Measurements from ENCODE around the gene TSHZ1. TPM values are rescaled to one million over a fixed set of nuclear protein-coding genes. Genes with fewer than 3 reads are reported as not detected.

TSHZ1 gene
- total RNA-seq, 4 donors from 2014 or later: 5.4 to 20.2 (median 13.7) TPM

- intact Hi-C loops (cut with DNase I): no loop called here
These were observed 5.8 kb downstream of the TSHZ1 start for GRCh38 chr18:75216212-75216910.

GRCh38 chr18:75216911-75217689 is 6.5 kb downstream of the TSHZ1 start:
- no peaks in the 10 kb centered on the region for H3K9me3 ChIP-seq
- no peaks in the 10 kb centered on the region for H3K27me3 ChIP-seq
- no peak for TF ChIP-seq POLR2A (IDR thresholded peaks at IDR 0.05)
- no peak overlapping the region for H3K4me3 ChIP-seq
- intact Hi-C loops (cut with DNase I): no loop called here
- peak overlapping the region; percentile 32 to 99 (median 76) for H3K27ac ChIP-seq
- no peak for DNase-seq
- 79 to 80% methylated on average over 10 of the region's 10 CpGs for WGBS, 2 donors
- no peaks in the 10 kb centered on the region for H3K36me3 ChIP-seq
- peaks cover 43 to 100% (median 78%) of the 10 kb centered on the region in 3 donors for H3K4me1 ChIP-seq

More at GRCh38 chr18:75216212-75216910, 5.8 kb downstream of the TSHZ1 start:
- Histone ChIP-seq H3K4me3 (no peak overlapping the region), H3K9me3 (no peaks in the 10 kb centered on the region), H3K27ac (peak overlapping the region; percentile 32 to 99 (median 76)), H3K4me1 (peaks cover 43 to 95% (median 72%) of the 10 kb centered on the region in 3 donors), H3K36me3 (no peaks in the 10 kb centered on the region), H3K27me3 (no peaks in the 10 kb centered on the region)
- no peak for TF ChIP-seq POLR2A (IDR thresholded peaks at IDR 0.05)
- TF ChIP-seq CTCF (IDR thresholded peaks at IDR 0.05): no peak
- WGBS, 2 donors: 57% methylated on average over 7 of the region's 7 CpGs
- DNase-seq: no peak

GRCh38 chr18:75218065-75218923 is 7.7 kb downstream of the TSHZ1 start:
- Histone ChIP-seq H3K27me3 (no peaks in the 10 kb centered on the region), H3K36me3 (no peaks in the 10 kb centered on the region), H3K9me3 (no peaks in the 10 kb centered on the region), H3K4me3 (no peak overlapping the region), H3K4me1 (peaks cover 38 to 100% (median 76%) of the 10 kb centered on the region in 3 donors), H3K27ac (peak overlapping the region in 3 of 4 donors; percentile 42 to 94 (median 57))
- intact Hi-C loops (cut with DNase I): no loop called here
- 66 to 79% methylated on average over 11 to 12 of the region's 12 CpGs for WGBS, 2 donors
- DNase-seq: no peak
- no peak for TF ChIP-seq POLR2A (IDR thresholded peaks at IDR 0.05)
- TF ChIP-seq CTCF (IDR thresholded peaks at IDR 0.05): no peak

GRCh38 chr18:75219745-75220375 is 9.3 kb downstream of the TSHZ1 start:
- TF ChIP-seq POLR2A (IDR thresholded peaks at IDR 0.05): no peak
- H3K4me1 ChIP-seq: peaks cover 35 to 100% (median 73%) of the 10 kb centered on the region in 3 donors
- intact Hi-C loops (cut with DNase I): no loop called here
- H3K4me3 ChIP-seq: no peak overlapping the region
- peak overlapping the region in 3 of 4 donors; percentile 45 to 94 (median 60) for H3K27ac ChIP-seq
- no peak for DNase-seq
- 65 to 75% methylated on average over 11 of the region's 11 CpGs for WGBS, 2 donors
- H3K9me3 ChIP-seq: no peaks in the 10 kb centered on the region
- no peaks in the 10 kb centered on the region for H3K36me3 ChIP-seq
- no peaks in the 10 kb centered on the region for H3K27me3 ChIP-seq

- H3K4me1 ChIP-seq: peaks cover 27 to 100% (median 64%) of the 10 kb centered on the region in 3 donors
- 25 to 45% methylated on average over 12 of the region's 12 CpGs for WGBS, 2 donors
- no peak for DNase-seq
These were observed 10.2 kb downstream of the TSHZ1 start for GRCh38 chr18:75220551-75221355.

More at GRCh38 chr18:75220551-75221355, 10.2 kb downstream of the TSHZ1 start:
- H3K27ac ChIP-seq: peak overlapping the region in 3 of 4 donors; percentile 45 to 94 (median 60)
- intact Hi-C loops (cut with DNase I): no loop called here
- H3K36me3 ChIP-seq: no peaks in the 10 kb centered on the region
- no peak for TF ChIP-seq POLR2A (IDR thresholded peaks at IDR 0.05)
- H3K4me3 ChIP-seq: peak overlapping the region in 2 of 4 donors; percentile 4 to 15
- H3K27me3 ChIP-seq: no peaks in the 10 kb centered on the region
- H3K9me3 ChIP-seq: no peaks in the 10 kb centered on the region

Measured in esophagus squamous epithelium (tissue), 5 donors.